ENCODE data around the gene FBP1. TPM values are rescaled to one million over a fixed set of nuclear protein-coding genes. Genes with fewer than 3 reads are reported as not detected.

The FBP1 gene
- total RNA-seq, 1 experiment from 2014 or later = 1.9 TPM

DNA sequence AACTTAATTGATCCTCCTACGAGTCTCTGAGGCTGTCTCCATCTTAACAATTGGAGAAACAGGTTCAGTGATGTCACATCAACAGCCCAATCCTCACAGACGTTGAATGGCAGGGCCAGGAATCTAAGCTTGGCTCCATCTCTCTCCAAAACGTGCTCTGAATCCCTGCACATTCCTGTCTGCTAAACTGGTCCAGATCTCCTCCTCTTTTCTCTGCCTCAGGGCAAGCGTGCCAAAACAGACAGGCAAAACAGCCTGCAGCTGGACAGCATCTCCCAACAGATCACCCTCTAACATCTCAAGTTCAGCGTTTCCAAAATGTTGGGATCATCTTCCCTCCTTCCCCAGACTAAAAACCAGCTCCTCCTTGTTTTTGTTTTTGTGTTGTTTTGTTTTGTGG, 6.6 kb downstream of the FBP1 start:
- Mint-ChIP-seq H3K4me1 (peaks cover 36 to 42% of the 10 kb centered on the region in 2 experiments), H3K27me3 (ENCODE audit: low read depth) (peaks cover 51% of the 10 kb centered on the region), H3K27ac (no peak overlapping the region), H3K9me3 (no peaks in the 10 kb centered on the region; a peak in 1 of 5 replicates), H3K36me3 (ENCODE audit: insufficient read depth in 1 of 3, low read depth in 3 of 3) (no peaks in the 10 kb centered on the region), H3K4me3 (no peak overlapping the region)
- Histone ChIP-seq H2BK20ac (ENCODE audit: low read depth, low read length, poor library complexity, severe bottlenecking) (no peak overlapping the region), H3K27ac (ENCODE audit: insufficient read length, low read depth, low read length) (no peak overlapping the region), H4K8ac (replicated peaks; ENCODE audit: insufficient read length, low read depth, low read length) (no peak overlapping the region), H3K18ac (ENCODE audit: insufficient read length, low read depth, low read length) (no peak overlapping the region), H4K91ac (ENCODE audit: insufficient read length, low read depth, low read length) (no peak overlapping the region), H3K9ac (ENCODE audit: extremely low read depth, insufficient read length, low read length) (no peak overlapping the region), H2AFZ (ENCODE audit: low read length) (no peak overlapping the region), H3K79me2 (ENCODE audit: insufficient read depth, low read length) (no peaks in the 10 kb centered on the region), H3K79me1 (ENCODE audit: insufficient read depth, low read depth, low read length, poor library complexity, severe bottlenecking) (no peaks in the 10 kb centered on the region), H2BK12ac (ENCODE audit: insufficient read length, low read depth, low read length) (no peak overlapping the region), H3K9me3 (ENCODE audit: control insufficient read depth, low read depth, low read length) (no peaks in the 10 kb centered on the region), H3K14ac (ENCODE audit: insufficient read depth, low read length) (no peak overlapping the region), H3K23me2 (ENCODE audit: insufficient read length, low read depth, low read length, poor library complexity, severe bottlenecking) (no peaks in the 10 kb centered on the region), H2BK120ac (ENCODE audit: low read depth, low read length, poor library complexity, severe bottlenecking) (no peak overlapping the region), H4K20me1 (ENCODE audit: control insufficient read depth, insufficient read depth, insufficient read length) (no peaks in the 10 kb centered on the region), H3K4me1 (ENCODE audit: insufficient read depth, low read length) (peaks cover 4% of the 10 kb centered on the region; the same call in 1 of the 2 replicates), H3K56ac (ENCODE audit: insufficient read length, low read depth, low read length) (no peak overlapping the region), H3K27me3 (ENCODE audit: insufficient read depth, low read length) (peaks cover 3% of the 10 kb centered on the region; the same call in 1 of the 2 replicates), H4K5ac (ENCODE audit: insufficient read length, low read depth, low read length) (no peak overlapping the region), H3T11ph (ENCODE audit: low read length) (no peak overlapping the region), H2AK5ac (ENCODE audit: insufficient read length, low read length) (no peak overlapping the region), H3K4me2 (ENCODE audit: insufficient read depth, insufficient read length, low read length) (no peak overlapping the region), H2BK5ac (ENCODE audit: insufficient read length, low read length) (no peak overlapping the region), H2BK15ac (ENCODE audit: low read depth, low read length) (no peak overlapping the region), H3K23ac (ENCODE audit: insufficient read length, low read depth, low read length) (no peak overlapping the region), H3K4ac (ENCODE audit: low read depth, low read length) (no peak overlapping the region)
- DNase-seq = no peak
- TF ChIP-seq CTCF (conservative IDR thresholded peaks at IDR 0.05) = no peak
- WGBS (ENCODE audit: extremely low coverage, insufficient read length, low lambda C conversion rate) = no CpG with 5 or more reads among the region's 5 CpGs

Data from H9 (cell line).